HG02981 (cell line): Measurements from ENCODE around the gene PPP6R2.

Source experiments
- ATAC-seq: cut with Tn5 transposase; IDR thresholded peaks from one replicate; pipeline ENCODE4 v1.9.1; 2021; ENCODE audit warnings: mild to moderate bottlenecking, moderate library complexity; ENCODE audit not compliant: unreplicated experiment

PPP6R2 gene

DNA sequence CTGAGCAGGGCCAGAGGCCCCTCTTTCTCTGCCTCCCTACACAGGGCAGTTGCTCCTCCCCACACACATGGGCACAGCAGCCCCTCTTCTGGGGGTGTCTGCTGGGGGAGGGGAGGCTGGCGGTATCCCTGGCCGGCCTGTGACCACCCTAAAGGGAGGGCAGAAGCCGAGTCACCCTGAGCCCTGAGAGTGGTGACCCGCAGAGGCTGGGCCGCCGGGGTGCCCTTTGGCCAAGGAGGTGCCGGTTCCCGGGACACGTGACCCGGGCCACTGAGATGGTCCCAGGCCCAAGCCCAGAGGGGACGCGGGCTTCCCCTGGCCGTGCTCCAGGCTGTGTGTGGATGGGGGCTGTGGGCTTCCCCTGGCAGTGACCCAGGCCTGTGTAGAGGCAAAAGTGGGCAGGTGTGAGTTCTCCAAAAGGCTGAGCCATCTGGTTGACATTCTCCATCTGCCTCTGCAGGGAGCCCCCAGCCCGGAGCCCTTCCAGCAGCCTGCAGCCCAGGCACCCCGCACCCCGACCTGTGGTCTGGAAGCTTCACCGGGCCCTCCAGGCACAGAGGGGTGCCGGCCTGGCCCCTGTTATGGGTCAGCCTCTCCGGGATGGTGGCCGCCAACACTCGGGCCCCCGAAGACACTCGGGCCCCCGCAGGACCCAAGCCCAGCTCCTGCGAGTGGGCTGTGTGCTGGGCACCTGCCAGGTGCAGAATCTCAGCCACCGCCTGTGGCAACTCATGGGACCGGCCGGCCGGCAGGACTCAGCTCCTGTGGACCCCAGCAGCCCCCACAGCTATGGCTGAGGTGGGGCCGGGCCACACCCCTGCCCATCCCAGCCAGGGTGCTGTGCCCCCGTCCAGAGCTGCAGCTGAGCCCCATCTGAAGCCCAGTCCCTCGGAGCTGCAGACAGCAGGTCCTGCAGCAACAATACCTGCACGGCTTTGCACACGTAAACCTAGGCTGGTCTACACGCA, 139.3 kb downstream of the PPP6R2 start:
- ATAC-seq, result no peak

DNA sequence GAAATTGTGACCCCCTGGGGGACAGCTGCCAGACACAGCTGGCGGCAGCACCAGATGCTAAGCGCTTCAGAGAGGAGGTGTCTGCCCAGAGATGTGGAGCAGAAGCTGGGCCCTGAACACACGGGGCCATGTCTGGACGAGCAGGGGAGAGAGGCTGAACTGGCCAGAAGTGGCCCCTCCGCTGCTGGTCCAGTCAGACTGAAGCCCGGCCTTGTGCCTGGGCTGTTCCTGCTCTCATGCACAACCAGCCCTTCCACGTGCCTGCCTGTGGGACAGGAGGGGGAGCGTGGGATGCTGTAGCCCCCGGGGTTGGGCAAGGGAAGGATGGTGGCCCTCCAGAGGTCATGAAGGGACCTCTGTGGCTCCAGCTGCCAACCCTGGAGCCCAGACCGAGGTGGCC, 140.0 kb downstream of the PPP6R2 start:
- no peak for ATAC-seq

DNA sequence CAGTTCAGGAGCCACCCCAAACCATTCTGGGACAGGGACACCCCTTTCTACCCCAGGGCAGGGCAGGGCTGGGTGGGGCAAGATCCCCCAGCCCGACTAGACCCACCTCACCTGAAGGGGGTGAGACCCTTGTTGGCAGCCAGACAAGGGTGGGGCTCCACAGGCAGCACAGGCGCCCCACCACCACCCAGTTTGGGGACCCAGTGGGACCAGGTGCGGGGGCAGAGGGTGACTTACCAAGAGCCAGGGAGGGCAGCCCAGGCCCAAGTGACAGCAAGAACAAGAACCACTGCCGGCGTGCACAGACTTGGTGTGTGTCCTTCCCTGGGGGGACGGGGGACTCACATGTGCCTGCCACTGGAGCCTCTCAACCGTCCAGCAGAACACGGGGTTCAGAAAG, 140.4 kb downstream of the PPP6R2 start:
- no peak for ATAC-seq

DNA sequence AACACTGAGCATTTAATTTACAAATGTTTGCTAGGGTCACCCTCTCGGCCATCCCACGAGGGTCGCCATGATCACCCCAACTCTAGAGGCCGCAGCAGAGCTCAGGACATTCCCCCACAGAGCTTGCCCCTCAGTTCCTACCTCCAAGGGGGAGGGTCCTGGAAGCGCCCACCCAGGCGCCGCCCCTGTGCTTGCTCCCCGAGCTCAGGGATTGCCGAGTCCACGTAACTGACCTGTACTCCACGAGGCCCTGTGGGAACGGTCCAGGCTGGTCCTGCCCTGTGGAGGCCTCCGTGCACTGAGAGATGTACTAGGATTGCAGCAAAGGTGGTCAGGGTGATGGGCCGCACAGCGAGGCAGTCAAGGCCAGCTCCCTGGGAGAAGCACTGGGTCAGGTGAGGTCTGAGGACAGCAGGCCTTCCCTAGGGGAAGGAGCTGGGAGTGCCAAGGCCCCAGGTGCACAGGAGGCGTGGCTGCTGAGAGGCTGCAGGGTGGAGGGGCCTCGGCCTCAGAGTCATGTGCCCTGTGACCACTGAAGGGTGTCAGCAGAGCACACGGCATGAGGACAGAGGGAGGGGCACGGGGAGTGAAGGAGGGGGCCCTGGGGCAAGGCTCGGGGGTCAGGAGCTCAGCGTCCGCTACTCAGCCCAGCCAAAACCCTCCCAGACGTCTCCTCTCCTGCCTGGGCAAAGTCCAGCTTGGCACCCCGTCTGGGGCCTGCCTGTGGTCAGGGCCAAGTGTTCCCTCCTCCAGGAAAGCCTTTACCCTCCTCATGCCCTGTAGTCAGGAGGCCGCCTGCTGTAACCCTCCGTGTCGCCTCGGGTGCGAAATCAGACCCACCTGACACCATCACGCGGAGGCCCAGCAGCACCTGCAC, 141.1 kb downstream of the PPP6R2 start:
- no peak for ATAC-seq

DNA sequence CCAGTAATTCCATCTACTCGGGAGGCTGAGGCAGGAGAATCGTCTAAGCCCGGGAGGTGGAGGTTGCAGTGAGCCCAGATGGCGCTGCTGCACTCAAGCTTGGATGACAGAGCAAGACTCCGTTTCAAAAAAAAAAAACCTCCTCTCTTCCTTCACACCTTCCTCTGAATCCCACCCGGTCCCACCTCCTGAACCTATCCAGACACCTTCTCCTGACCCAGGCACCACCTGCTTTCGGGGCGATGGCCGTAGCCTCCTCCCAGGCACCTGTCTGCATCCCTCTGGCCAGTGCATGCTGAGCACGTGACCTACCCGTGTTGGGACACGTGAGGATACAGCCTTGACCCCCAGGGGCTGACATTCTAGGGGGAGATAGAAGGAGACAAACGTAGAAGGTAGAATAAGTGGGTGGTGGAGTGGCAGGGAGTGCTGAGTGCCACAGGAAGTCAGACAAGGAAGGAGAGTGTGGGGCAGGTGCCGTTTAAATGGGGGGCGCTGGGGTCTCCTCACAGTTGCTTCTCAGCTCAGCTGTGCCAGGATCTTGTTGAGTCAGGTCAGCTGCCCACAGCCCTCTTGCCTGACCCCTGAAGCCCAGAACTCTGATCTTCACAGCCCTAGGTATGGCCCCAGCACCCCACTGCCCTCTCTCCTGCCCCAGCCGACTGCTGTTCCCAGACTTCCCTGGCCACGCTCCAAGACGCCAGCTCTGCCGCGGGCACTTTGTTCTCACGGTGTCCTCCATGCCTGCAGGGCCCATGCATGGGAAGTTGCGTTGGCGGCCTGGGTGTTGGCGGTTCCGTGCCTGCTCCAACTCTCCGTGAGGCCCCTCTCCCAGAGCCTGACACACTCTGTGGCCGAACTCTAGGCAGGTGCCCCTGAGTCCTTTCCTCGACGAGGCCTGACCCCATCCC, 142.3 kb downstream of the PPP6R2 start:
- ATAC-seq, result no peak

DNA sequence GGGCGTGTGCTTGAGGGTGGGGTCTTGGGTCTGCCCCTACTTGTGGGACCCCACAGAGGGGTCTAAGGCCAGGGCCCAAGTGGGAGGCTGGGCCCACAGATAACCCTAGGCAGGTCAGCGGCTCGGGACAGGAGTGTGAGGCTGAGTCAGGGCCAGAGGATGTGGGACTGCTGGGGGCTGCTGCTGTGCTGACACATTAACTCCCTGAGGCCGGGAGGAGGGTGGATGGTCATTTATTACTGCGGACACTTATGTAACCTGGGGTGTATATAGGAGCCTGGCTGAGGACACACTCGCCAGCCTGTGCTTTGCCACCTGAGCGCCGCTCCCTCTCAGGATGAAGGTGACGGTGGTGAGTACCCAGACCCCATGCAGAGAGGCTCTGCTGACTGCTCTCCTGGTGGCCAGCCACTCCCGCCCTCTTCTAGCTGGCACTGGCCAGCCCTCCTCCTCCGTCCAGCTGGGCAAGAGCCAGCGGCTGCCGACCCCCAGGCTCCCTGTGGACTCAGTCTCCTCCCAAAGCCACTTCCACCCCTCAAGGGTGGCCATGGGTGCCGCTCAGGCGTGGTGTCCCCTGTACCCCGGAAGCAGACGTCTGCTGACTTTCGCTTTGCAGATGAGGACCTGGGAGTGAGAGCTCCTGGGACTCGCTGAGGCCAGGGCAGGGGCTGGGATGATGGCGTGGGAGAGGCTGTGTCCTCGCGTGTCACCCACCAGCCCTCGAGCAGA, 143.6 kb downstream of the PPP6R2 start, which contains the start of gene MIOX:
TSS of gene MIOX (plus strand) at position 299 of the 729 bp plus-strand sequence. CDS start at position 338, 39 bp downstream.
- ATAC-seq, result no peak

DNA sequence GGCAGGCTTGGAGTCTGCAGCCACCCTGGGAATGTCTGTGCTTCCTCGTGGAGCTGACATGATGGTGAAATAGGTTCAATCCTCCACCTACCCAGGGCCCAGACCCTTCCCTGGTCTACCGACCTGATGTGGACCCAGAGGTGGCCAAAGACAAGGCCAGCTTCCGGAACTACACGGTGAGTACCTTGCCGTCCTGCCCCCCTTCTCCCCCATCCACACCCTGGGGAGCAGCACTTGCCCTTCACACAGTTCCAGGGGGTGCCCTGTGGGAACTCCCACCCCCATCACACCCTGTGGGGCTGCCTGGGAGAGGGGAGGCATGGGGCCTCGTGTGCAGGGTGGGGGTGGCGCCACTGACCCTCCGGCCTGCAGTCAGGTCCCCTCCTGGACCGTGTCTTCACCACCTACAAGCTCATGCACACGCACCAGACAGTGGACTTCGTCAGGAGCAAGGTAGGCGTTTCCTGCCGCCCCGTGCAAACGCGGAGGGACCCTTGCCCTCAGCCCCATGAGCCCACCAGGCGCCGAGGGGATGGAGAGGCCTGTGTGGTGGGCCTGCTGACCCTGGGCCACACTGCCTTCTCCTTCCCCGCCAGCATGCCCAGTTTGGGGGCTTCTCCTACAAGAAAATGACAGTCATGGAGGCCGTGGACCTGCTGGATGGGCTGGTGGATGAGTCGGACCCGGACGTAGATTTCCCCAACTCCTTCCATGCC, 144.3 kb downstream of the PPP6R2 start:
- no peak for ATAC-seq

DNA sequence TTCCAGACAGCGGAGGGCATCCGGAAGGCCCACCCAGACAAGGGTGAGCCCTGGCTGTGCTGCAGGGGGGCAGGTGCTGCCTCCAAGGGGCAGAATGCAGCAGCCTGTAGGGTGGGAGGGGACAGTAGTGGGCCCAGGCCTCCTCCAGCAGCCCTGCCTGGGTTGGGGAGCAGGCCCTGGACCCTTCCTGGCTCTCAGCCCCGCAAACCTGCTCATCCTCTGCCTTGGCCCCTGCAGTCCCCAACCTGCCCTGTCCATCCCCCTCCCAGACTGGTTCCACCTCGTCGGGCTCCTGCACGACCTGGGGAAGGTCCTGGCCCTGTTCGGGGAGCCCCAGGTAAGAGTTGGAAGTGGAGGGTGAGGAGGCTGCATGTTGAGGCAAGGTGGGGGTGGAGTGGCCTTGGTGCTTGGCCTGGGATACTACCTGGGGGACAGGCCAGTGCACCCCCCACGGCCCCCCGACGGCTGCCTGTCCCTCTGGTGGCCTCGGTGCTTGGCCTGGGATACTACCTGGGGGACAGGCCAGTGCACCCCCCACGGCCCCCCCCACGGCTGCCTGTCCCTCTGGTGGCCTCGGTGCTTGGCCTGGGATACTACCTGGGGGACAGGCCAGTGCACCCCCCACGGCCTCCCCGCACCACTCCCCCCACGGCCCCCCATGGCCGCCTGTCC, 145.0 kb downstream of the PPP6R2 start:
- ATAC-seq, result no peak

DNA sequence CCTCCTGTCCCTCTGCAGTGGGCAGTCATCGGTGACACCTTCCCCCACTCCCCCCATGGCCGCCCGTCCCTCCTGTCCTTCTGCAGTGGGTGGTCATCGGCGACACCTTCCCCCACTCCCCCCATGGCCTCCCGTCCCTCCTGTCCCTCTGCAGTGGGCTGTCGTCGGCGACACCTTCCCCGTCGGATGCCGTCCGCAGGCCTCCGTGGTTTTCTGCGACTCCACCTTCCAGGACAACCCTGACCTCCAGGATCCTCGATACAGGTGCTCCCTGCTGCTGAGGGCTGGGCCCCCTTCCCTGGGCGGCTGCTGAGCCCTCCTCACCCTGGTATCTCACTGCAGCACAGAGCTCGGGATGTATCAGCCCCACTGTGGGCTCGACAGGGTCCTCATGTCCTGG, 145.8 kb downstream of the PPP6R2 start:
- ATAC-seq, result no peak

DNA sequence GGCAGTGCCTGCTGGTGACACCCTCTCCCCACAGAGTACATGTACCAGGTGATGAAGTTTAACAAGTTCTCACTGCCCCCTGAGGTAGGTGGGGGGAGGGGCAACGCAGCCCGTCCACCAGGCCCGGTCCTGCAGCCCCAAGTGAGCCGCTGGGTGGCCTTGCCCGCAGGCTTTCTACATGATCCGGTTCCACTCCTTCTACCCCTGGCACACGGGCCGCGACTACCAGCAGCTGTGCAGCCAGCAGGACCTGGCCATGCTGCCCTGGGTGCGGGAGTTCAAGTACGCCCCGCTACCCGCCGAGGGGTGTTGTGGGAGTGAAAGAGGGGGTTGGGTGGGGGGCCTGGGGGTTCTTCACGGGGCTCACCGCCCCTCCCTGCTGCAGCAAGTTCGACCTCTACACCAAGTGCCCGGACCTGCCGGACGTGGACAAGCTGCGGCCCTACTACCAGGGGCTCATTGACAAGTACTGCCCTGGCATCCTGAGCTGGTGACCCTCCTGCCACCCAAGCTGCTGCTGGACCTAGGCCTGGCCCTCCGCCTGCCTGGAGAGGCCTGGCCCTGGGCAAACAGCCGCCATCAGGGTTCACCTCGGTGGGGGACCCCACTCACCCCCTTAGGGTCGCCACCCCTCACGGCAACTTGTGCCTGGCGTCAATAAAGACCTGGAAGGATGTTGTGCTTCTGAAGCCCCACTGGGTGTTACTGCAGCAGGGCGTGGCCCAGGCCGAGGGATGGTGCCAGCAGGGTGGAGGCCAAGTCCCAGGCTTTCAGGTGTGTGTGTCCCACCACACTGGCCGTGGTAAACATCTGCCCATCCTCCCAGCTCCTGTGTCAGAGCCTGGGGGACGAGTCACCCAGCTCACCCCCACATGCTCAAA, 146.5 kb downstream of the PPP6R2 start:
- ATAC-seq, result no peak

DNA sequence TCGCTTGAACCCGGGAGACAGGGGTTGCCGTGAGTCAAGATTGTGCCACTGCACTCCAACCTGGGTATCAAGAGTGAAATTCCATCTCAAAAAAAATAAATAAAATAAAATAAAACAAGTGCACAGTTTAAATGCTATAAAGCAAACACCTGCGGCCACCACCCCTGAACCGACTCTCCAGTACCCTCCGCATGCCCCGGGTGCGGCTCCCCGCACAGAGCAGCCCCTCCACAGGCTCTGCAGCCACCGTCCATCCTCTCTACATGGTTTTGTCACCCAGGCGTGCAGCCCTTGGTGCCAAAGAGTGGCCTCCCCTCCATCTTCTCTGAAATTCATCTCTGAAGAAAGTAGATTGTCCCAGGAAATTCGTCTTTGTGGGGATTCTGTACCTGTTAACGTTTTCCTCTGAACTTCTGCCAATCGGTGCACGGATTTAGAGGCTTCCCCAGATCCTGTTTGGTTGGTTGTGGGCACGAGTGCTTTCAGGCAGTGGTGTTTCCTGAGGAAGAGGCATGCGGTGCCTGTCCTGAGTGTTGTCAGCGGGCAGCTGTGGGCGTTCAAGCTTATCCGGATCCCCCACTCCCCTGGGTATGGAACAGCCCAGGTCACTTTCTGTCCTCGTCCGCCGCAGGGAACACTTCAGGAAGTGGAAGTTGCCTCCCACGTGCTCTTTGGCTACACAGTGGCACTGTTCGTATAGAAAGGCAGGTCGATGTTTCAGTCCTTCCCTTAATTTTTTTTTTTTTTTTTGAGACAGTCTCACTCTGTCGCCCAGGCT, 147.6 kb downstream of the PPP6R2 start:
- ATAC-seq, result no peak
